Trophoblast cell (in vitro differentiated cells and primary cell): Measurements from ENCODE around the gene PRKCE.

Source experiments
- DNase-seq, 2 donors: peaks; one replicate each; pipeline ENCODE4 v3.0.0-alpha.2; 2016
- H2AFZ ChIP-seq: 2 replicates; pipeline ENCODE4 v1.6.1; 2013; ENCODE audit warnings: low read length, moderate library complexity, mild to moderate bottlenecking; ENCODE audit not compliant: insufficient read depth, poor library complexity
- H2AK5ac ChIP-seq: 2 replicates; pipeline ENCODE4 v1.6.1; 2013; ENCODE audit warnings: mild to moderate bottlenecking, low read length
- H2BK120ac ChIP-seq: 2 replicates; pipeline ENCODE4 v1.6.1; 2013; ENCODE audit warnings: low read length, mild to moderate bottlenecking, moderate library complexity; ENCODE audit not compliant: insufficient read depth, poor library complexity
- H2BK12ac ChIP-seq: 2 replicates; pipeline ENCODE4 v1.6.1; 2013; ENCODE audit warnings: mild to moderate bottlenecking, low read length, moderate library complexity
- H2BK5ac ChIP-seq: 2 replicates; pipeline ENCODE4 v1.6.1; 2013; ENCODE audit warnings: low read length, low read depth, moderate library complexity, mild to moderate bottlenecking; ENCODE audit not compliant: poor library complexity
- H3K14ac ChIP-seq: 2 replicates; pipeline ENCODE4 v1.6.1; 2013; ENCODE audit warnings: mild to moderate bottlenecking, low read length
- H3K18ac ChIP-seq: 2 replicates; pipeline ENCODE4 v1.6.1; 2013; ENCODE audit warnings: mild to moderate bottlenecking, low read length
- H3K23ac ChIP-seq: 2 replicates; pipeline ENCODE4 v1.6.1; 2013; ENCODE audit warnings: low read length
- H3K27ac ChIP-seq: 2 replicates; pipeline ENCODE4 v1.5.1; 2013; ENCODE audit warnings: low read depth, mild to moderate bottlenecking, inconsistent platforms, low read length, moderate library complexity
- H3K27me3 ChIP-seq: 2 replicates; pipeline ENCODE4 v1.6.1; 2013; ENCODE audit warnings: inconsistent platforms, mild to moderate bottlenecking, low read length, moderate library complexity; ENCODE audit not compliant: insufficient read depth
- H3K36me3 ChIP-seq, 2 experiments: 1 replicate in 1 of 2; 2 replicates in 1 of 2; pipeline ENCODE4 v1.6.1; 2013; ENCODE audit warnings: low read length in 2 of 2, mild to moderate bottlenecking in 2 of 2, moderate library complexity in 1 of 2; ENCODE audit not compliant: insufficient read depth in 2 of 2, control insufficient read depth in 1 of 2
- H3K4ac ChIP-seq: 2 replicates; pipeline ENCODE4 v1.6.1; 2013; ENCODE audit warnings: low read depth, mild to moderate bottlenecking, low read length, moderate library complexity
- H3K4me1 ChIP-seq, 2 experiments: 1 replicate in 1 of 2; 2 replicates in 1 of 2; pipeline ENCODE4 v1.6.1; 2013; ENCODE audit warnings: low read length in 2 of 2, mild to moderate bottlenecking in 2 of 2, moderate library complexity in 1 of 2; ENCODE audit not compliant: insufficient read depth in 2 of 2, control insufficient read depth in 1 of 2
- H3K4me2 ChIP-seq: 2 replicates; pipeline ENCODE4 v1.6.1; 2013; ENCODE audit warnings: inconsistent platforms, mild to moderate bottlenecking, low read length, moderate library complexity
- H3K4me3 ChIP-seq: 2 replicates; pipeline ENCODE4 v1.5.1; 2013; ENCODE audit warnings: mild to moderate bottlenecking, low read depth, low read length, inconsistent platforms
- H3K79me1 ChIP-seq: one replicate; pipeline ENCODE4 v1.6.1; 2013; ENCODE audit warnings: low read length
- H3K79me2 ChIP-seq: 2 replicates; pipeline ENCODE4 v1.6.1; 2013; ENCODE audit warnings: low read length, mild to moderate bottlenecking; ENCODE audit not compliant: control insufficient read depth, insufficient read depth, poor library complexity
- H3K9ac ChIP-seq: 2 replicates; pipeline ENCODE4 v1.6.1; 2013; ENCODE audit warnings: mild to moderate bottlenecking, low read length
- H3K9me3 ChIP-seq: 2 replicates; pipeline ENCODE4 v1.6.1; 2013; ENCODE audit warnings: low read depth, mild to moderate bottlenecking, control low read depth, inconsistent platforms, low read length; ENCODE audit not compliant: insufficient read depth
- H4K12ac ChIP-seq: 2 replicates; pipeline ENCODE4 v1.6.1; 2013; ENCODE audit warnings: low read depth, mild to moderate bottlenecking, low read length, moderate library complexity
- H4K8ac ChIP-seq: 2 replicates; pipeline ENCODE4 v1.6.1; 2013; ENCODE audit warnings: low read depth, mild to moderate bottlenecking, low read length, moderate library complexity
- H4K91ac ChIP-seq: one replicate; pipeline ENCODE4 v1.6.1; 2013; ENCODE audit warnings: low read depth, mild to moderate bottlenecking, low read length, moderate library complexity
- WGBS: extraction: QIAGEN DNeasy Blood & Tissue Kit; methylation state at CpG from one replicate; pipeline ENCODE4 v1.1.7; 2013; ENCODE audit warnings: missing lambda C conversion rate; ENCODE audit not compliant: insufficient read length, insufficient coverage; ENCODE audit errors: extremely low coverage; 5-methylcytosine and 5-hydroxymethylcytosine counted together

The PRKCE gene

GRCh38 chr2:46025676-46026075, 374.2 kb downstream of the PRKCE start:
- no peak for DNase-seq
- WGBS: no CpG with 5 or more reads among the region's 1 CpG
- no peaks in the 10 kb centered on the region for H3K27me3 ChIP-seq
- no peaks in the 10 kb centered on the region for H3K79me2 ChIP-seq
- peaks cover 5% of the 10 kb centered on the region for H3K9me3 ChIP-seq
- H3K4ac ChIP-seq: no peak overlapping the region
- no peak overlapping the region for H2BK120ac ChIP-seq
- H4K91ac ChIP-seq: no peak overlapping the region
- H3K9ac ChIP-seq: no peak overlapping the region
- H3K27ac ChIP-seq: no peak overlapping the region
- H2BK12ac ChIP-seq: no peak overlapping the region
- no peaks in the 10 kb centered on the region for H3K79me1 ChIP-seq
- no peaks in the 10 kb centered on the region for H3K36me3 ChIP-seq
- H3K4me1 ChIP-seq: no peaks in the 10 kb centered on the region
- H4K12ac ChIP-seq: no peak overlapping the region
- no peak overlapping the region for H2AK5ac ChIP-seq
- no peak overlapping the region for H3K23ac ChIP-seq
- H3K14ac ChIP-seq: no peak overlapping the region
- no peak overlapping the region for H3K4me3 ChIP-seq
- H3K18ac ChIP-seq: no peak overlapping the region
- H2BK5ac ChIP-seq: no peak overlapping the region
- no peak overlapping the region for H3K4me2 ChIP-seq
- H2AFZ ChIP-seq: no peak overlapping the region
- no peak overlapping the region for H4K8ac ChIP-seq

GRCh38 chr2:46026431-46026830, 375.0 kb downstream of the PRKCE start:
- DNase-seq: no peak
- Histone ChIP-seq H3K9me3 (no peaks in the 10 kb centered on the region), H4K8ac (no peak overlapping the region), H3K27ac (no peak overlapping the region), H3K4me2 (no peak overlapping the region), H3K18ac (no peak overlapping the region), H3K36me3 (no peaks in the 10 kb centered on the region), H4K91ac (no peak overlapping the region), H3K4me3 (no peak overlapping the region), H3K4ac (no peak overlapping the region), H2BK120ac (no peak overlapping the region), H3K4me1 (no peaks in the 10 kb centered on the region), H2BK5ac (no peak overlapping the region), H2BK12ac (no peak overlapping the region), H3K79me1 (no peaks in the 10 kb centered on the region), H3K14ac (no peak overlapping the region), H2AK5ac (no peak overlapping the region), H3K23ac (no peak overlapping the region), H4K12ac (no peak overlapping the region), H3K9ac (no peak overlapping the region), H2AFZ (no peak overlapping the region), H3K27me3 (no peaks in the 10 kb centered on the region), H3K79me2 (no peaks in the 10 kb centered on the region)
- 100% methylated on average over 1 of the region's 1 CpG for WGBS

GRCh38 chr2:46029332-46029811, 377.9 kb downstream of the PRKCE start:
- no peaks in the 10 kb centered on the region for H3K79me1 ChIP-seq
- H3K23ac ChIP-seq: no peak overlapping the region
- H4K12ac ChIP-seq: no peak overlapping the region
- H3K36me3 ChIP-seq: no peaks in the 10 kb centered on the region
- H3K27me3 ChIP-seq: no peaks in the 10 kb centered on the region
- H2BK5ac ChIP-seq: no peak overlapping the region
- no peaks in the 10 kb centered on the region for H3K9me3 ChIP-seq
- no peak overlapping the region for H3K18ac ChIP-seq
- no peaks in the 10 kb centered on the region for H3K79me2 ChIP-seq
- H3K4me3 ChIP-seq: no peak overlapping the region
- no CpG with 5 or more reads among the region's 5 CpGs for WGBS
- H3K14ac ChIP-seq: no peak overlapping the region
- no peak overlapping the region for H4K8ac ChIP-seq
- no peak overlapping the region for H2AFZ ChIP-seq
- no peak overlapping the region for H3K4ac ChIP-seq
- no peak overlapping the region for H2BK120ac ChIP-seq
- DNase-seq: no peak
- no peak overlapping the region for H2AK5ac ChIP-seq
- no peak overlapping the region for H2BK12ac ChIP-seq
- H3K27ac ChIP-seq: no peak overlapping the region
- H3K4me2 ChIP-seq: no peak overlapping the region
- H4K91ac ChIP-seq: no peak overlapping the region
- H3K4me1 ChIP-seq: peaks cover 0 to 2% of the 10 kb centered on the region in 2 experiments
- H3K9ac ChIP-seq: no peak overlapping the region

GRCh38 chr2:46030330-46030729, 378.9 kb downstream of the PRKCE start:
- Histone ChIP-seq H4K8ac (no peak overlapping the region), H3K9me3 (no peaks in the 10 kb centered on the region), H3K27me3 (no peaks in the 10 kb centered on the region), H3K27ac (no peak overlapping the region), H4K12ac (no peak overlapping the region), H3K4me2 (no peak overlapping the region), H3K36me3 (no peaks in the 10 kb centered on the region), H3K79me2 (no peaks in the 10 kb centered on the region), H3K18ac (no peak overlapping the region), H4K91ac (no peak overlapping the region), H2AFZ (no peak overlapping the region), H3K4me3 (no peak overlapping the region), H3K14ac (no peak overlapping the region), H2BK5ac (no peak overlapping the region), H3K9ac (no peak overlapping the region), H3K4me1 (peaks cover 0 to 2% of the 10 kb centered on the region in 2 experiments), H3K4ac (no peak overlapping the region), H2BK12ac (peak overlapping the region; percentile 39), H2AK5ac (no peak overlapping the region), H3K23ac (no peak overlapping the region), H2BK120ac (no peak overlapping the region), H3K79me1 (no peaks in the 10 kb centered on the region)
- DNase-seq: no peak
- WGBS: 100% methylated on average over 1 of the region's 2 CpGs
